ENCODE data around the gene GPR157. TPM values are rescaled to one million over a fixed set of nuclear protein-coding genes. Genes with fewer than 3 reads are reported as not detected.

GPR157 gene
- total RNA-seq, 1 experiment from 2014 or later = 5.4 TPM

GRCh38 chr1:9079988-9080704 lies 48.8 kb downstream of the GPR157 start:
- no peak for DNase-seq (ENCODE audit: low read depth, low spot score)
- in situ Hi-C loops (cut with HindIII; ENCODE audit: low pct_unique_long_range_greater_than_20kb, low sequenced_read_pairs) = no loop called here

DNA sequence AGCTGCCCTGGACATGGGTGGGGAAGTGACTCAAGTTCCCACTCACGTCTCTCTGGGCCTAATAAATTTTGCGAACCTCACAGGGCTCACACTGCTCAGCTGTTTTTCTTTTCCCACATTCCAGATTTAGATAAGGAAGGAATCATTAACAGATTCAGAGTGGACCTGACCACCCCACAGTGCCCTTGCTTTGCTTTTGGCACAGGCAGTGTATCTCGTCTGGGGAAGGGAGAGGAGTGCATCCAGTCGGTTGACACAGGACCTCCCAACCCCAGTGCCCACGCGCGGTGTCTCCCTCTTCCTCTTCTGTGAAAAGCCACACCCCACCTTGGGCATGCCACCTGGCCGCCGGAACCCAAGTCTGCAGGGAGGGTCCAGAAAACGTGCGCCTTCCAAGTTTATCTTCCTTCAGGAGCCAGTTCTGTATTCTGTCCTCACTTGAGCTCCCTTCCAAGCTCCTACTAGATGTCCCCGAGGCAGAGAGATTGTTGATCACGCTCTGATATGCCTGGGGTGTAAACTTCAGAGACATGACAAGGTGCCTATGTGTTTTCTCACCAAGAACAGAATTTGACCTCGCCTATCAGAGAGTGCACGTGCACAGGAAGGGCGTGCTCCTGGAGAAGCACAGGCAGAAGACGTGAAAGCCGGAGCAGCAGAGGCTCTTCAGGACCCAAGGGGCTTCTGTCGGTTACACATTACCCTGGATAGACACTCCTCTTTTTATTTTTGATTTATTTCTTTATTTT lies 50.0 kb downstream of the GPR157 start:
- no peak for DNase-seq (ENCODE audit: low read depth, low spot score)
- in situ Hi-C loops (cut with HindIII; ENCODE audit: low pct_unique_long_range_greater_than_20kb, low sequenced_read_pairs) = no loop called here

- in situ Hi-C loops (cut with HindIII; ENCODE audit: low pct_unique_long_range_greater_than_20kb, low sequenced_read_pairs) = no loop called here
- peak; percentile 16 for DNase-seq (ENCODE audit: low read depth, low spot score)
These were observed 50.7 kb downstream of the GPR157 start for GRCh38 chr1:9078015-9078751.

GRCh38 chr1:9075022-9075421 lies 53.9 kb downstream of the GPR157 start:
- in situ Hi-C loops (cut with HindIII; ENCODE audit: low pct_unique_long_range_greater_than_20kb, low sequenced_read_pairs) = no loop called here
- no peak for DNase-seq (ENCODE audit: low read depth, low spot score)

GRCh38 chr1:9073143-9073542 lies 55.8 kb downstream of the GPR157 start:
- DNase-seq (ENCODE audit: low read depth, low spot score) = no peak
- in situ Hi-C loops (cut with HindIII; ENCODE audit: low pct_unique_long_range_greater_than_20kb, low sequenced_read_pairs) = no loop called here

- DNase-seq (ENCODE audit: low read depth, low spot score) = no peak
- in situ Hi-C loops (cut with HindIII; ENCODE audit: low pct_unique_long_range_greater_than_20kb, low sequenced_read_pairs) = no loop called here
These were observed 57.2 kb downstream of the GPR157 start for GRCh38 chr1:9071554-9072235.

DNA sequence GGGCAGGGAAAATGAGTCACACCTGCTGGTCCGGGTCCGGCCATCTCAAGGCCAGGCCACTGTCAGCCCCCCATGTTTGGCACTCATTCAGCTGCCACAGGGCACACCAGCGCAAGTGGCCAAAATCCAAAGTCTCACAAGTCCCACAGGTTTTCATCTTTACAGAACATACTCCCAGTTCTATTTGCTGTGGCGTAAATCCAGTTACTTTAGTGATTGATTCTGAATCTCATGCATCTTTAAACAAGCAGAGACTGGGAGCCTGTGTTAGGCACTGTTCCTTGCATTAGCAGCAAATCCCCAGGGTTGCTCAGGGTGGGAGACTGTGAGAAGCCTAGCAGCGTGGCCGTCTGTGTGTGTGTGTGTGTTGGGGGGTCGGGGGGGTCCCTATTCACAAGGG lies 58.4 kb downstream of the GPR157 start:
- in situ Hi-C loops (cut with HindIII; ENCODE audit: low pct_unique_long_range_greater_than_20kb, low sequenced_read_pairs) = no loop called here

DNA sequence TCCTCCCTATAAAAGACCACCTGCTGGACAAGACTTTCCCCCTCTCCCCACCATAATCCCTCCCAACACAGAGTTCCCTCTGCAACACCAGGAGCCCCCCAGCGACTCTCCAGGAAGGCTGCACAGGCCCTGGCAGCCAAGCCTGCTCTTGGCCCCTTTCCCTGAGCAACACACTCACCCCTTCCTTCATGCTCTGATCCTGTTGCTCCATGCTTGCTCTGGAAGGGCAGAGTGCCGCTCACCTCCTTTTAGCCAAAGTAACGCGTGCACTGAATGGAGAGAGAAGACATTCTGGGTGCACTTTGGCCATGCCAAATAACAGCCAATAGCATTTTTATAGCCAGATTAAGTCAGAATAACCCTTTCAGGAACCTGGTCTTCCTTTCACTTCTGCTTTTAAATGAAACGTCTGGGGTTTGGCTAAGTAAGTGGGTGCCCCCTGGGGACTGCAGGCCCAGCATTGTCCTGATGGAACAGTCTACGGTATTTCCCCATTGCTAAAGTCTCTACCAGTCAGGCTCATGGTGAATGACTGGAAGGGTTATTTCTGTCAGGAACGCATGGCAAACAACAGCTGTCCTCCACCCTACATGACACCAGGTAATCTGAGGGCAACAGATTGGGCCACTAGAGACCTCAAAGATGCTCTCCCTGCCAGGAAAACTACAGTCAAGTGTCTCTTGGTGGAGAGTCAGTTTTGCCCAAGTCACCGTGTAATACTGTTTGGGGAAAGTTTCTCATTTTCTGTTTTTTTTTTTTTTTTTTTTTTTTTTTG lies 59.4 kb downstream of the GPR157 start, which contains the start of gene SLC2A5:
Gene SLC2A5, minus strand, starts transcription at position 310 of the 775 bp plus-strand sequence. Its CDS starts 99 bp downstream, at position 211.
- in situ Hi-C loops (cut with HindIII; ENCODE audit: low pct_unique_long_range_greater_than_20kb, low sequenced_read_pairs) = no loop called here
- DNase-seq (ENCODE audit: low read depth, low spot score) = no peak

More for the DNA sequence above, 58.4 kb downstream of the GPR157 start:
- no peak for DNase-seq (ENCODE audit: low read depth, low spot score)

DNA sequence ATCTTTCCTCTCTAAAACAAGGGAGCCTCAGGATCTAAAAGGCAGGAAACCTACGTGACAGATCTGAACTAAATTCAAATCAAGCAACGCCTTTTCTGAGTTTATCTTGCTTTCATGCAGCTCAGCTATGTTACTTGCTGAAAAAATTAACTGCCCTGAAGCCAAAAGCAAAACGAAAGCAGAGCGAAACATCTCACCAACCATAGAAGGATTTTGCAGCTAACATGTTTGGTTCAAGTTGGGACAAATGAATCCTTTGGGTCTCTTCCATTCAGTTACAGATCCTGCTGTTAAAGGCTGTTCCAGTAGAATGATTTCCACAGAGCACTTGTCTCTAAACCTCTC lies 59.9 kb downstream of the GPR157 start:
- no peak for DNase-seq (ENCODE audit: low read depth, low spot score)
- in situ Hi-C loops (cut with HindIII; ENCODE audit: low pct_unique_long_range_greater_than_20kb, low sequenced_read_pairs) = no loop called here

DNA sequence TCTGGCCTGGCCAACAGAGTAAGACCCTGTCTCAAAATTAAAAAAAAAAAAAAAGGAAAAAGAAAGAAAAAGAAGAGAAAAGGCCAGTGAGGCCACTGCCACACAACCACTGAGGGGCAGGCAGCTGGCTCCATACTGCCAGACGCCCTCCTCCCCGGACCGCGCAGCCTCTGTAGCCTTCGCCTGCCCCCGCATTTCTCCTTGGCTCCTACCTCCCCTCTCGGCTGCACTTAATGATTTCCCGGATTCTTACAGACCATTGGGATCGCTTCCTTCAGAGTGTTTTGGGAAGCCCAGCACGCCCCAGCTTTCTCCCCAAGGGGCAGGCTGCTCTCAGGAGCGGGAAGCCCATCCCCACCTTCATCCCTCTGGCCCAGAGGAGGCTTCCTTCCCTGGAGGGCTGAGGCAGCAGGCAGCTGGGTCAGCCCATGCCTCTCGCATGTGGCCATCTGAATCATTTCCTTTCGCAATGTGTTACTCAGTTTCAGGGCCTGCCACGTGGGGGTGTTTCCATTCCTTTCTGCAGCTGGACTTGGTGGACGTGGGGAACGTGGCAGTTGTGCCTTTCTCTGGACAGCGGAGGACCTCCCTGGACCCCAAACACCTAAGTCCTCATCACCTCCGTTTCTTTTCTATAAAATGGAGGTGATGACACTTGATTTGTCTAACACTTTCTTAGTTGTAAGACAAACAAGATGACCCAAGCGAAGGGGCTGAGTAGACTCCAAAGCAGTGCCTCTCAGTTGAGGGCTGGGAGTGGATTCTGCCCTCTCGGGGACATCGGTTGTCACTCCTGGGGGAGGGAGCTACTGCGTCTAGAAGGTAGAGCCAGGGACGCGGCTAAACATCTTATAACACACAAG lies 61.7 kb downstream of the GPR157 start:
- DNase-seq (ENCODE audit: low read depth, low spot score) = peak; percentile 39
- in situ Hi-C loops (cut with HindIII; ENCODE audit: low pct_unique_long_range_greater_than_20kb, low sequenced_read_pairs) = no loop called here

DNA sequence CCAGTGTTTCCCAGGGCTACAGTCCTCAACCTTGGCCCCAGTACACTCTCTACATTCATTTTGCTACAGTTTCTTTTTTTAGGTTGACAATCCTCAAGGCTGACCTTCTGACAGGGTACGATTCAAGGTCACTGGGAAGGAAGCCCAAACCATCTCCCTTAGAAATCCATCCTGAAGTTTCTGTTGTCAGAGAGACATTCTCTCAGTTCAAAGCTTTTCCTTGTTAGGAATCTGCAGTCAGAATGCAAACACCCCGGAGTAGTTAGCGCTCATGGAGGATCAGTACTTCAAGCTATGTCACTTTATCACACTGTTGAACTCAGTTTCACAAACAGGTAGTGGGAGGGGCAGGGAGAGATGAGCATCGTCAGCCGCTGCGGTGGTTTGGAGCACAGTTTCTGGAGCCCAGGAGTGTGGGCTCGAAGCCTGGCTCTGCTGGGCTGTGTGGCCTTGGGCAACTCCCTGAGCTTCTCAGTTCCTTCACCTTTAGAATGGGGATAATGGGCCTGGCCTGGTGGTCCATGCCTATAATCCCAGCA lies 63.6 kb downstream of the GPR157 start:
- in situ Hi-C loops (cut with HindIII; ENCODE audit: low pct_unique_long_range_greater_than_20kb, low sequenced_read_pairs) = no loop called here

GRCh38 chr1:9062846-9063245 lies 66.1 kb downstream of the GPR157 start:
- DNase-seq (ENCODE audit: low read depth, low spot score) = no peak
- in situ Hi-C loops (cut with HindIII; ENCODE audit: low pct_unique_long_range_greater_than_20kb, low sequenced_read_pairs) = no loop called here

More for the DNA sequence above, 63.6 kb downstream of the GPR157 start:
- no peak for DNase-seq (ENCODE audit: low read depth, low spot score)

- no peak for DNase-seq (ENCODE audit: low read depth, low spot score)
- in situ Hi-C loops (cut with HindIII; ENCODE audit: low pct_unique_long_range_greater_than_20kb, low sequenced_read_pairs) = no loop called here
These were observed 66.9 kb downstream of the GPR157 start for GRCh38 chr1:9062021-9062471.

- in situ Hi-C loops (cut with HindIII; ENCODE audit: low pct_unique_long_range_greater_than_20kb, low sequenced_read_pairs) = no loop called here
- no peak for DNase-seq (ENCODE audit: low read depth, low spot score)
These were observed 67.5 kb downstream of the GPR157 start for GRCh38 chr1:9061252-9061960.

- in situ Hi-C loops (cut with HindIII; ENCODE audit: low pct_unique_long_range_greater_than_20kb, low sequenced_read_pairs) = no loop called here
- DNase-seq (ENCODE audit: low read depth, low spot score) = no peak
These were observed 68.8 kb downstream of the GPR157 start for GRCh38 chr1:9059891-9060744.

Data from SK-MEL-5 (cell line).